Breast epithelium (tissue), 3 donors: Measurements from ENCODE around the gene ARHGEF10L.

Experiments
- POLR2A ChIP-seq: fragments of 450-650 bp; IDR thresholded peaks from one replicate; pipeline ENCODE4 v1.6.1; 2016; ENCODE audit warnings: antibody characterized with exemption, mild to moderate bottlenecking, moderate library complexity
- TF ChIP-seq, protein P1 (sequence below), 3 donors: fragments of 450-650 bp; IDR thresholded peaks; one replicate each; pipeline ENCODE4 v1.5.1; 2016 to 2017; ENCODE audit warnings: antibody characterized with exemption in 3 of 3, mild to moderate bottlenecking in 3 of 3, moderate library complexity in 3 of 3

- TF ChIP-seq, protein P1, sequence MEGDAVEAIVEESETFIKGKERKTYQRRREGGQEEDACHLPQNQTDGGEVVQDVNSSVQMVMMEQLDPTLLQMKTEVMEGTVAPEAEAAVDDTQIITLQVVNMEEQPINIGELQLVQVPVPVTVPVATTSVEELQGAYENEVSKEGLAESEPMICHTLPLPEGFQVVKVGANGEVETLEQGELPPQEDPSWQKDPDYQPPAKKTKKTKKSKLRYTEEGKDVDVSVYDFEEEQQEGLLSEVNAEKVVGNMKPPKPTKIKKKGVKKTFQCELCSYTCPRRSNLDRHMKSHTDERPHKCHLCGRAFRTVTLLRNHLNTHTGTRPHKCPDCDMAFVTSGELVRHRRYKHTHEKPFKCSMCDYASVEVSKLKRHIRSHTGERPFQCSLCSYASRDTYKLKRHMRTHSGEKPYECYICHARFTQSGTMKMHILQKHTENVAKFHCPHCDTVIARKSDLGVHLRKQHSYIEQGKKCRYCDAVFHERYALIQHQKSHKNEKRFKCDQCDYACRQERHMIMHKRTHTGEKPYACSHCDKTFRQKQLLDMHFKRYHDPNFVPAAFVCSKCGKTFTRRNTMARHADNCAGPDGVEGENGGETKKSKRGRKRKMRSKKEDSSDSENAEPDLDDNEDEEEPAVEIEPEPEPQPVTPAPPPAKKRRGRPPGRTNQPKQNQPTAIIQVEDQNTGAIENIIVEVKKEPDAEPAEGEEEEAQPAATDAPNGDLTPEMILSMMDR (IDR thresholded peaks at IDR 0.05) = no peak
- TF ChIP-seq POLR2A = no peak
Observed at GRCh38 chr1:17725084-17725719, 185.7 kb downstream of the ARHGEF10L start.
